GM12892 (cell line): ENCODE measurements around the gene CSAD.

Source experiments
- DNase-seq: peaks from one replicate; pipeline ENCODE4 v3.0.0; 2011; ENCODE audit not compliant: insufficient read length
- FAIRE-seq: peaks from 2 replicates; lab custom pipeline; 2011; peaks lifted over from hg19 to GRCh38; lab: Jason Lieb, UNC
- POLR2A ChIP-seq: IDR thresholded peaks from 2 replicates; pipeline ENCODE4 v1.6.1; 2011; ENCODE audit warnings: low read depth, low read length, control low read depth
- POLR2AphosphoS5 ChIP-seq: IDR thresholded peaks from 2 replicates; pipeline ENCODE4 v1.6.1; 2011; ENCODE audit warnings: low read depth, low read length, control low read depth
- TAF1 ChIP-seq: IDR thresholded peaks from 2 replicates; pipeline ENCODE4 v1.6.1; 2011; ENCODE audit warnings: low read depth, mild to moderate bottlenecking, control low read depth, low read length, borderline replicate concordance

The CSAD gene

GRCh38 chr12:53193985-53194716 lies 13.4 kb upstream of the CSAD start:
- TF ChIP-seq POLR2AphosphoS5 = no peak
- FAIRE-seq (no peak), DNase-seq (no peak)

GRCh38 chr12:53193040-53193439 lies 12.3 kb upstream of the CSAD start:
- DNase-seq (no peak), FAIRE-seq (no peak)
- TF ChIP-seq POLR2AphosphoS5 (no peak; the same call in 1 of the 2 replicates), TAF1 (no peak), POLR2A (no peak)

- TF ChIP-seq POLR2A = peak; percentile 12; the same call in 1 of the 2 replicates
- TF ChIP-seq POLR2AphosphoS5 = peak; percentile 83
- no peak for TF ChIP-seq TAF1
- DNase-seq = no peak
- no peak for FAIRE-seq
These were observed 11.9 kb upstream of the CSAD start for GRCh38 chr12:53192531-53193021.

- TF ChIP-seq POLR2A (0 out of 2 replicates have a peak, but pooled peaks have one; percentile 15), TAF1 (no peak)
- no peak for FAIRE-seq
- DNase-seq = no peak
These were observed 11.3 kb upstream of the CSAD start for GRCh38 chr12:53191885-53192530.

GRCh38 chr12:53191096-53191884 lies 10.6 kb upstream of the CSAD start:
- TF ChIP-seq TAF1 (no peak), POLR2AphosphoS5 (peak; percentile 46; the same call in 1 of the 2 replicates), POLR2A (peak; percentile 11; the same call in 1 of the 2 replicates)
- no peak for FAIRE-seq
- DNase-seq = no peak

GRCh38 chr12:53190108-53190729 lies 9.5 kb upstream of the CSAD start:
- peak; percentile 48 for DNase-seq
- TF ChIP-seq TAF1 (no peak), POLR2A (peak; percentile 64), POLR2AphosphoS5 (peak; percentile 74; the same call in 1 of the 2 replicates)
- FAIRE-seq = no peak

- DNase-seq = no peak
- no peak for FAIRE-seq
- TF ChIP-seq TAF1 = no peak
- no peak for TF ChIP-seq POLR2A
- peak; percentile 35; the same call in 1 of the 2 replicates for TF ChIP-seq POLR2AphosphoS5
These were observed 6.6 kb upstream of the CSAD start for GRCh38 chr12:53187145-53187899.

GRCh38 chr12:53186745-53187144 lies 6.0 kb upstream of the CSAD start:
- FAIRE-seq = no peak
- TF ChIP-seq POLR2A = no peak
- no peak for TF ChIP-seq POLR2AphosphoS5
- no peak for TF ChIP-seq TAF1
- DNase-seq = no peak

- DNase-seq = no peak
- no peak for FAIRE-seq
- TF ChIP-seq TAF1 (no peak), POLR2A (no peak), POLR2AphosphoS5 (no peak)
These were observed 4.9 kb upstream of the CSAD start for GRCh38 chr12:53185582-53186153.

- FAIRE-seq (no peak), DNase-seq (no peak)
- TF ChIP-seq POLR2AphosphoS5 (0 out of 2 replicates have a peak, but pooled peaks have one; percentile 14), POLR2A (0 out of 2 replicates have a peak, but pooled peaks have one; percentile 3), TAF1 (no peak)
These were observed 4.1 kb upstream of the CSAD start for GRCh38 chr12:53184828-53185227.

GRCh38 chr12:53182903-53183302 lies 2.2 kb upstream of the CSAD start:
- FAIRE-seq (no peak), DNase-seq (no peak)
- TF ChIP-seq POLR2AphosphoS5 (no peak), TAF1 (no peak)
